HepG2 (cell line): Measurements from ENCODE around the gene NAIF1. TPM values are rescaled to one million over a fixed set of nuclear protein-coding genes. Genes with fewer than 3 reads are reported as not detected.
A peak's percentile ranks its signal among the peaks of the same experiment; 100 is the strongest.

Experiments used
- CREM ChIP-seq, 2 experiments: sonication (generic) in 1 of 2; formaldehyde crosslinking in 1 of 2; IDR thresholded peaks; 2 replicates each; pipeline versions ENCODE4 v1.4.0 to v1.6.1; 2016 to 2020; ENCODE audit warnings: antibody characterized with exemption in 1 of 2, mild to moderate bottlenecking in 1 of 2, missing genetic modification reagents in 1 of 2
- HMG20A ChIP-seq: IDR thresholded peaks from 2 replicates; pipeline ENCODE4 v1.6.1; 2016; ENCODE audit warnings: borderline replicate concordance
- MBD4 ChIP-seq: IDR thresholded peaks from 2 replicates; pipeline ENCODE4 v1.6.1; 2012; ENCODE audit warnings: low read length, inconsistent platforms, borderline replicate concordance
- RBM39 ChIP-seq: fragments of 200-400 bp; formaldehyde crosslinking; IDR thresholded peaks from one replicate; pipeline ENCODE4 v1.6.1; 2018; ENCODE audit warnings: antibody characterized with exemption, mild to moderate bottlenecking, low read depth, low read length; ENCODE audit not compliant: poor library complexity, severe bottlenecking
- SIN3A ChIP-seq: IDR thresholded peaks from 2 replicates; pipeline ENCODE4 v1.6.1; 2011; ENCODE audit warnings: low read depth, mild to moderate bottlenecking, control low read depth, low read length, borderline replicate concordance
- SMARCC2 ChIP-seq: fragments of 450-650 bp; IDR thresholded peaks from 2 replicates; pipeline ENCODE4 v1.6.1; 2017; ENCODE audit warnings: antibody characterized with exemption, mild to moderate bottlenecking
- YY1 ChIP-seq: IDR thresholded peaks from 2 replicates; pipeline ENCODE4 v1.6.1; 2011; ENCODE audit warnings: low read length, low read depth, moderate library complexity, mild to moderate bottlenecking; ENCODE audit not compliant: insufficient read depth, insufficient replicate concordance
- ZFP1 ChIP-seq: IDR thresholded peaks from 2 replicates; pipeline ENCODE4 v1.6.1; 2016
- ZFP82 ChIP-seq: sonication (generic); formaldehyde crosslinking; IDR thresholded peaks from 2 replicates; pipeline ENCODE4 v1.5.1; 2020; ENCODE audit warnings: mild to moderate bottlenecking, missing genetic modification reagents, borderline replicate concordance
- ZMYM2 ChIP-seq: sonication (generic); formaldehyde crosslinking; IDR thresholded peaks from 2 replicates; pipeline ENCODE4 v1.8.0; 2022; ENCODE audit warnings: mild to moderate bottlenecking, missing genetic modification reagents
- ZNF232 ChIP-seq: sonication (generic); formaldehyde crosslinking; IDR thresholded peaks from 2 replicates; pipeline ENCODE4 v1.4.0; 2020; ENCODE audit warnings: missing genetic modification reagents, borderline replicate concordance
- ZNF264 ChIP-seq: sonication (generic); formaldehyde crosslinking; IDR thresholded peaks from 2 replicates; pipeline ENCODE4 v1.4.0; 2020; ENCODE audit warnings: missing genetic modification reagents
- ZNF274 ChIP-seq: sonication (generic); formaldehyde crosslinking; IDR thresholded peaks from 2 replicates; pipeline ENCODE4 v1.5.1; 2020; ENCODE audit warnings: mild to moderate bottlenecking, missing genetic modification reagents
- ZNF350 ChIP-seq: sonication (generic); formaldehyde crosslinking; IDR thresholded peaks from 2 replicates; pipeline ENCODE4 v1.4.0; 2020; ENCODE audit warnings: mild to moderate bottlenecking, low read depth, missing genetic modification reagents, borderline replicate concordance
- ZNF430 ChIP-seq: sonication (generic); formaldehyde crosslinking; IDR thresholded peaks from 2 replicates; pipeline ENCODE4 v1.9.0; 2021; ENCODE audit warnings: mild to moderate bottlenecking, missing genetic modification reagents
- ZNF891 ChIP-seq: sonication (generic); formaldehyde crosslinking; IDR thresholded peaks from 2 replicates; pipeline ENCODE4 v1.5.0; 2020; ENCODE audit warnings: mild to moderate bottlenecking, missing genetic modification reagents
- polyA plus RNA-seq, 8 experiments: library from polyadenylated mRNA; depleted of rRNA in 3 of 8; stranded (reverse) in 7 of 8; unstranded in 1 of 8; fragments of >200 nt; fragmentation: Illumina TruSeq in 4 of 8; extraction: Trizol in 4 of 8; gene quantifications; 2 replicates each; pipeline versions ENCODE4 v1.2.1 to v1.2.3, GENCODE V29; 2011 to 2016; ENCODE audit warnings: low read depth in 4 of 8, missing spikeins in 1 of 8, mixed read lengths in 1 of 8; ENCODE audit not compliant: insufficient read depth in 1 of 8
- total RNA-seq, 5 experiments: library from RNA; depleted of rRNA; stranded (reverse); fragments of >200 nt; fragmentation: Illumina TruSeq; extraction: Trizol; gene quantifications; 2 replicates each; pipeline ENCODE4 v1.2.3, GENCODE V29; 2016; ENCODE audit warnings: low read depth in 1 of 5
- TF ChIP-seq, protein P1 (sequence below): sonication (generic); formaldehyde crosslinking; IDR thresholded peaks from 2 replicates; pipeline ENCODE4 v1.4.0; 2020; ENCODE audit warnings: missing genetic modification reagents, borderline replicate concordance
- TF ChIP-seq, protein P2 (sequence below): IDR thresholded peaks from 2 replicates; pipeline ENCODE4 v1.6.1; 2016; ENCODE audit warnings: mild to moderate bottlenecking, missing biosample characterization, missing genetic modification reagents
- TF ChIP-seq, protein P3 (sequence below): sonication (generic); formaldehyde crosslinking; IDR thresholded peaks from 2 replicates; pipeline ENCODE4 v1.8.0; 2022; ENCODE audit warnings: low read depth, missing genetic modification reagents
- TF ChIP-seq, protein P4 (sequence below): sonication (generic); formaldehyde crosslinking; conservative IDR thresholded peaks from 2 replicates; pipeline ENCODE4 v1.8.0; 2022; ENCODE audit warnings: mild to moderate bottlenecking, moderate library complexity, missing genetic modification reagents

The NAIF1 gene
- total and polyA plus RNA-seq, 2 of the 13 experiments (the other 11 are each of a cell fraction or from before 2014, with no cell fraction given) = 6.0 to 6.9 TPM

DNA sequence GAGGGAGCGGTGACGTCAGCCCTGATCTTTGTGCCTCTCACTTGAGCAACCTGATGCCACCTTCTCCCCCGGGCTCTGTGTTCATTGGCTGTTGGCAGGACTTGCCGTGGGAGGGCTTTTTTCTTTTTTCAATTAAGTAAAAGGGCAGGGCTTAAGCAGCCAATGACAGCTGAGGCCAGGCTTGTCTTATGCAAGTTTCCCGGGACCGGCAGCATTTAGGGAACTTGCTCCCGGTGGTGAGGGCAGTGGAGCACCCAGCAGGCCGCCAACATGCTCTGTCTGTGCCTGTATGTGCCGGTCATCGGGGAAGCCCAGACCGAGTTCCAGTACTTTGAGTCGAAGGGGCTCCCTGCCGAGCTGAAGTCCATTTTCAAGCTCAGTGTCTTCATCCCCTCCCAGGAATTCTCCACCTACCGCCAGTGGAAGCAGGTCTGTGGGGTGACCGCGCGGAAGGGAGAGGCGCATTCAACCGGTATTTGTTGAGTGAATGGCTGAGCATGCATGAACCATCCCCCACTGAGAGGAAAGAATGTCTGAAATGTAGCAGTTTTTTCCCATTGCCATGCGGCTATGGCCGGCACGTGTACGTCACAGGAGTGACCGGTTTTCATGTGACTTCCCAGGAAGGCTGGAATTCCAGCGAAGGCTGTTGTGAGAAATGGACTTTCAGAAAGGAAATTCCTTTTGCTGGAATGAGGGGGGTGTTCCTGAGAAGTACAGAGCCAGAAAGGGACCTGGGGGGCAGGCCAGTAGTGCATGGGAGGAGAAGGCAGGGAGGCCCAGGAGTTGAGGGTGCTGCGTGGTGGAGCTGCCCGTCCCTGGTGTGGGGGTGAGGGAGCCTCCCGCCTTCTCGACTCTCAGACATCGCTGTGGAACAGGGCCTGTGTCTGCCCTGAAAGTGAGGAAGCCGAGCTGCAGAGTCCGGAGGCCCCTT is 31.4 kb upstream of the NAIF1 start (continued):
- TF ChIP-seq RBM39 = no peak
- no peak for TF ChIP-seq ZFP1
- TF ChIP-seq SIN3A = peak; percentile 97
- TF ChIP-seq, protein P1, sequence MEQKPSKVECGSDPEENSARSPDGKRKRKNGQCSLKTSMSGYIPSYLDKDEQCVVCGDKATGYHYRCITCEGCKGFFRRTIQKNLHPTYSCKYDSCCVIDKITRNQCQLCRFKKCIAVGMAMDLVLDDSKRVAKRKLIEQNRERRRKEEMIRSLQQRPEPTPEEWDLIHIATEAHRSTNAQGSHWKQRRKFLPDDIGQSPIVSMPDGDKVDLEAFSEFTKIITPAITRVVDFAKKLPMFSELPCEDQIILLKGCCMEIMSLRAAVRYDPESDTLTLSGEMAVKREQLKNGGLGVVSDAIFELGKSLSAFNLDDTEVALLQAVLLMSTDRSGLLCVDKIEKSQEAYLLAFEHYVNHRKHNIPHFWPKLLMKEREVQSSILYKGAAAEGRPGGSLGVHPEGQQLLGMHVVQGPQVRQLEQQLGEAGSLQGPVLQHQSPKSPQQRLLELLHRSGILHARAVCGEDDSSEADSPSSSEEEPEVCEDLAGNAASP (CRISPR knock-in tag) = peak; percentile 37; the same call in 1 of the 2 replicates
- 0 out of 2 replicates have a peak, but pooled peaks have one; percentile 47 for TF ChIP-seq ZNF274 (CRISPR knock-in tag)
- TF ChIP-seq ZNF891 (CRISPR knock-in tag) = peak; percentile 82; the same call in 1 of the 2 replicates
- TF ChIP-seq SMARCC2 = no peak
- 0 out of 2 replicates have a peak, but pooled peaks have one; percentile 9 for TF ChIP-seq HMG20A (CRISPR knock-in tag)
- TF ChIP-seq MBD4 = no peak
- peak; percentile 72; the same call in 1 of the 2 replicates for TF ChIP-seq ZNF232 (CRISPR knock-in tag)
- TF ChIP-seq ZNF264 = no peak; the same call in 1 of the 2 replicates
- peak; percentile 20; the same call in 1 of the 2 replicates for TF ChIP-seq ZNF350 (CRISPR knock-in tag)
- TF ChIP-seq, protein P2, sequence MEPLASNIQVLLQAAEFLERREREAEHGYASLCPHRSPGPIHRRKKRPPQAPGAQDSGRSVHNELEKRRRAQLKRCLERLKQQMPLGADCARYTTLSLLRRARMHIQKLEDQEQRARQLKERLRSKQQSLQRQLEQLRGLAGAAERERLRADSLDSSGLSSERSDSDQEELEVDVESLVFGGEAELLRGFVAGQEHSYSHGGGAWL = peak; percentile 40; the same call in 1 of the 2 replicates
- TF ChIP-seq, protein P3, sequence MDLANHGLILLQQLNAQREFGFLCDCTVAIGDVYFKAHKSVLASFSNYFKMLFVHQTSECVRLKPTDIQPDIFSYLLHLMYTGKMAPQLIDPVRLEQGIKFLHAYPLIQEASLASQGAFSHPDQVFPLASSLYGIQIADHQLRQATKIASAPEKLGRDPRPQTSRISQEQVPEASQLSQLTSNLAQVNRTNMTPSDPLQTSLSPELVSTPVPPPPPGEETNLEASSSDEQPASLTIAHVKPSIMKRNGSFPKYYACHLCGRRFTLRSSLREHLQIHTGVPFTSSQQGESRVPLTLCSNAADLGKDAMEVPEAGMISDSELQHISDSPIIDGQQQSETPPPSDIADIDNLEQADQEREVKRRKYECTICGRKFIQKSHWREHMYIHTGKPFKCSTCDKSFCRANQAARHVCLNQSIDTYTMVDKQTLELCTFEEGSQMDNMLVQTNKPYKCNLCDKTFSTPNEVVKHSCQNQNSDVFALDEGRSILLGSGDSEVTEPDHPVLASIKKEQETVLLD (CRISPR knock-in tag) = no peak
- peak; percentile 69 for TF ChIP-seq ZNF430
- TF ChIP-seq CREM (IDR thresholded peaks at IDR 0.05) = peak; percentile 90
- TF ChIP-seq CREM (CRISPR knock-in tag; IDR thresholded peaks at IDR 0.05) = no peak
- TF ChIP-seq ZMYM2 (CRISPR knock-in tag) = peak; percentile 17; the same call in 1 of the 2 replicates
- TF ChIP-seq, protein P4, sequence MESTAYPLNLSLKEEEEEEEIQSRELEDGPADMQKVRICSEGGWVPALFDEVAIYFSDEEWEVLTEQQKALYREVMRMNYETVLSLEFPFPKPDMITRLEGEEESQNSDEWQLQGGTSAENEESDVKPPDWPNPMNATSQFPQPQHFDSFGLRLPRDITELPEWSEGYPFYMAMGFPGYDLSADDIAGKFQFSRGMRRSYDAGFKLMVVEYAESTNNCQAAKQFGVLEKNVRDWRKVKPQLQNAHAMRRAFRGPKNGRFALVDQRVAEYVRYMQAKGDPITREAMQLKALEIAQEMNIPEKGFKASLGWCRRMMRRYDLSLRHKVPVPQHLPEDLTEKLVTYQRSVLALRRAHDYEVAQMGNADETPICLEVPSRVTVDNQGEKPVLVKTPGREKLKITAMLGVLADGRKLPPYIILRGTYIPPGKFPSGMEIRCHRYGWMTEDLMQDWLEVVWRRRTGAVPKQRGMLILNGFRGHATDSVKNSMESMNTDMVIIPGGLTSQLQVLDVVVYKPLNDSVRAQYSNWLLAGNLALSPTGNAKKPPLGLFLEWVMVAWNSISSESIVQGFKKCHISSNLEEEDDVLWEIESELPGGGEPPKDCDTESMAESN (CRISPR knock-in tag) = 0 out of 2 replicates have a peak, but pooled peaks have one; percentile 32
- no peak for TF ChIP-seq ZFP82 (CRISPR knock-in tag)
- peak; percentile 21 for TF ChIP-seq YY1
